DND-41 (cell line): ENCODE data around the gene CPNE1.

Experiments
- ATAC-seq: fragments of 200-7000 bp; cut with Tn5 transposase; 3 replicates; pipeline ENCODE4 v1.9.1; 2021; ENCODE audit warnings: low read depth; ENCODE audit not compliant: insufficient read depth
- DNase-seq: peaks from one replicate; pipeline ENCODE4 v3.0.0-alpha.2; 2020
- H2AFZ ChIP-seq: 2 replicates; pipeline ENCODE4 v1.6.0; 2012; ENCODE audit warnings: low read depth, low read length
- H3K27ac ChIP-seq: 2 replicates; pipeline ENCODE4 v1.5.1; 2012; ENCODE audit warnings: low read length, inconsistent platforms
- H3K27me3 ChIP-seq: fragments of 200-600 bp; sonication (generic); 2 replicates; pipeline ENCODE4 v1.6.0; 2012; ENCODE audit warnings: low read length, mild to moderate bottlenecking, inconsistent platforms; ENCODE audit not compliant: insufficient read depth, poor library complexity
- H3K36me3 ChIP-seq: 2 replicates; pipeline ENCODE4 v1.5.1; 2012; ENCODE audit warnings: low read length, inconsistent platforms; ENCODE audit not compliant: insufficient read depth
- H3K4me1 ChIP-seq: 2 replicates; pipeline ENCODE4 v1.5.1; 2012; ENCODE audit warnings: mild to moderate bottlenecking, low read length; ENCODE audit not compliant: insufficient read depth
- H3K4me2 ChIP-seq: 2 replicates; pipeline ENCODE4 v1.6.0; 2012; ENCODE audit warnings: mild to moderate bottlenecking, moderate library complexity, low read length, inconsistent platforms; ENCODE audit not compliant: insufficient read depth
- H3K4me3 ChIP-seq, 2 experiments: fragments of 200-600 bp in 1 of 2; shearing (Covaris generic) in 1 of 2; 2 replicates each; pipeline ENCODE4 v1.5.1; 2012 to 2016; ENCODE audit warnings: inconsistent platforms in 2 of 2, low read length in 2 of 2, mild to moderate bottlenecking in 2 of 2, low read depth in 1 of 2, moderate library complexity in 1 of 2
- H3K79me2 ChIP-seq: 2 replicates; pipeline ENCODE4 v1.6.0; 2012; ENCODE audit warnings: low read length, inconsistent platforms; ENCODE audit not compliant: insufficient read depth
- H3K9ac ChIP-seq: 2 replicates; pipeline ENCODE4 v1.6.0; 2012; ENCODE audit warnings: low read depth, mild to moderate bottlenecking, inconsistent platforms, low read length, moderate library complexity
- H3K9me3 ChIP-seq: 2 replicates; pipeline ENCODE4 v1.5.1; 2012; ENCODE audit warnings: low read length, moderate library complexity, mild to moderate bottlenecking, inconsistent platforms; ENCODE audit not compliant: insufficient read depth, severe bottlenecking
- H4K20me1 ChIP-seq: 2 replicates; pipeline ENCODE4 v1.6.0; 2012; ENCODE audit warnings: low read length; ENCODE audit not compliant: insufficient read depth
- EZH2 ChIP-seq: IDR thresholded peaks from 3 replicates; pipeline ENCODE4 v1.6.1; 2012; ENCODE audit warnings: borderline replicate concordance, low read depth, mild to moderate bottlenecking, moderate library complexity, low read length, inconsistent platforms; ENCODE audit not compliant: severe bottlenecking
- TF ChIP-seq, protein P1 (sequence below): IDR thresholded peaks from 2 replicates; pipeline ENCODE4 v1.5.1; 2012; ENCODE audit warnings: borderline replicate concordance, low read length, moderate library complexity, mild to moderate bottlenecking; ENCODE audit not compliant: poor library complexity, severe bottlenecking; ENCODE audit errors: extremely low read depth

CPNE1 gene

DNA sequence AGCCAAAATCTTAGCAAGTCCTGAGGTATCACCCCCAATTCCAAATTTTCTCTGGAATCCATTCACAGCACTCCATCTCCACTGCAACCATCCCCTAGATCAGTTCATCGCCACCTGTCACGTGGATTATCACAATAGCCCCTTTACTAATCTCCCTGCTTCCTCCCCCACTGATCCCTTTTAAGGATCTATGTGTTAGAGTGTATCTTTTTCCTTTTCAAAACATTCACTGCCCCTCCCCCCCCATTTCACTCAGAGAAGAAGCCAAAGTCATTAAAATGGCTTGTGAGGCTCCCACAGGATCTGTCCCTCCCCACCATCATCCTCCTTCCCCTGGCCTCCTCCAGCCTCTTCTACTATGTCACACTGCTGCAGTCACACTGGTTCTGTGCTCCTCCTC is 67.5 kb downstream of the CPNE1 start:
- ATAC-seq (no peak), DNase-seq (no peak)
- no peak overlapping the region for H3K4me2 ChIP-seq
- TF ChIP-seq EZH2: no peak
- TF ChIP-seq, protein P1, sequence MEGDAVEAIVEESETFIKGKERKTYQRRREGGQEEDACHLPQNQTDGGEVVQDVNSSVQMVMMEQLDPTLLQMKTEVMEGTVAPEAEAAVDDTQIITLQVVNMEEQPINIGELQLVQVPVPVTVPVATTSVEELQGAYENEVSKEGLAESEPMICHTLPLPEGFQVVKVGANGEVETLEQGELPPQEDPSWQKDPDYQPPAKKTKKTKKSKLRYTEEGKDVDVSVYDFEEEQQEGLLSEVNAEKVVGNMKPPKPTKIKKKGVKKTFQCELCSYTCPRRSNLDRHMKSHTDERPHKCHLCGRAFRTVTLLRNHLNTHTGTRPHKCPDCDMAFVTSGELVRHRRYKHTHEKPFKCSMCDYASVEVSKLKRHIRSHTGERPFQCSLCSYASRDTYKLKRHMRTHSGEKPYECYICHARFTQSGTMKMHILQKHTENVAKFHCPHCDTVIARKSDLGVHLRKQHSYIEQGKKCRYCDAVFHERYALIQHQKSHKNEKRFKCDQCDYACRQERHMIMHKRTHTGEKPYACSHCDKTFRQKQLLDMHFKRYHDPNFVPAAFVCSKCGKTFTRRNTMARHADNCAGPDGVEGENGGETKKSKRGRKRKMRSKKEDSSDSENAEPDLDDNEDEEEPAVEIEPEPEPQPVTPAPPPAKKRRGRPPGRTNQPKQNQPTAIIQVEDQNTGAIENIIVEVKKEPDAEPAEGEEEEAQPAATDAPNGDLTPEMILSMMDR: no peak
- peaks cover 8% of the 10 kb centered on the region for H3K4me1 ChIP-seq
- H4K20me1 ChIP-seq: no peaks in the 10 kb centered on the region; the same call in 1 of the 2 replicates
- H2AFZ ChIP-seq: no peak overlapping the region
- H3K9me3 ChIP-seq: no peaks in the 10 kb centered on the region
- no peak overlapping the region for H3K4me3 ChIP-seq
- H3K9ac ChIP-seq: no peak overlapping the region
- H3K27ac ChIP-seq: no peak overlapping the region
- no peaks in the 10 kb centered on the region for H3K79me2 ChIP-seq
- no peaks in the 10 kb centered on the region for H3K36me3 ChIP-seq
- no peaks in the 10 kb centered on the region for H3K27me3 ChIP-seq

DNA sequence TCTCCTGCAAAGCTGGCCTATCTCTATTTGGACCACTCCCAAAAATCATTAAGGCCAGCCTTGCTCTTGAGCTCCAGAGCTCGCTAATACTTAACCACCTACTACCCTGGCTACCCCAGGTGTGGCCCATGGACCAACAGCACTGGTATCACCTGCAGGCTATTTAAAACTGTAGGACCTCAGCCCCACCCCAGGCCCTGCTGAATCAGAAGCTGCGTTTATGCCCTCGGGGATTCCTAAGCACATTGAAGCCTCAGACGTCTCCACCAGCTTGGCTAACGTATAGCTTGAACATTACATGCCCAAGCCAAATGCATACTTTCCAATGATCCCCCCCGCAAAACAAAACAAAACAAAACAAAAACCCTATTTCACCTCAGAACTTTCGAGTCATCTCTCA is 68.8 kb downstream of the CPNE1 start:
- H3K27ac ChIP-seq: no peak overlapping the region
- H3K4me1 ChIP-seq: peaks cover 12% of the 10 kb centered on the region
- no peak overlapping the region for H3K9ac ChIP-seq
- no peak overlapping the region for H3K4me3 ChIP-seq
- no peaks in the 10 kb centered on the region for H3K79me2 ChIP-seq
- no peaks in the 10 kb centered on the region for H3K9me3 ChIP-seq
- H2AFZ ChIP-seq: no peak overlapping the region
- no peak for DNase-seq
- H3K27me3 ChIP-seq: no peaks in the 10 kb centered on the region
- no peak overlapping the region for H3K4me2 ChIP-seq
- no peak for TF ChIP-seq EZH2
- no peak for ATAC-seq
- H4K20me1 ChIP-seq: no peaks in the 10 kb centered on the region; the same call in 1 of the 2 replicates
- no peaks in the 10 kb centered on the region for H3K36me3 ChIP-seq

- Histone ChIP-seq H2AFZ (no peak overlapping the region), H3K79me2 (no peaks in the 10 kb centered on the region), H3K36me3 (no peaks in the 10 kb centered on the region), H4K20me1 (no peaks in the 10 kb centered on the region; the same call in 1 of the 2 replicates), H3K27ac (no peak overlapping the region), H3K4me1 (peaks cover 12% of the 10 kb centered on the region), H3K9ac (no peak overlapping the region), H3K4me2 (no peak overlapping the region), H3K9me3 (no peaks in the 10 kb centered on the region), H3K4me3 (no peak overlapping the region), H3K27me3 (no peaks in the 10 kb centered on the region)
- no peak for ATAC-seq
- no peak for DNase-seq
- TF ChIP-seq, protein P1: no peak
- no peak for TF ChIP-seq EZH2
These were observed 69.2 kb downstream of the CPNE1 start for GRCh38 chr20:35595456-35595855.

DNA sequence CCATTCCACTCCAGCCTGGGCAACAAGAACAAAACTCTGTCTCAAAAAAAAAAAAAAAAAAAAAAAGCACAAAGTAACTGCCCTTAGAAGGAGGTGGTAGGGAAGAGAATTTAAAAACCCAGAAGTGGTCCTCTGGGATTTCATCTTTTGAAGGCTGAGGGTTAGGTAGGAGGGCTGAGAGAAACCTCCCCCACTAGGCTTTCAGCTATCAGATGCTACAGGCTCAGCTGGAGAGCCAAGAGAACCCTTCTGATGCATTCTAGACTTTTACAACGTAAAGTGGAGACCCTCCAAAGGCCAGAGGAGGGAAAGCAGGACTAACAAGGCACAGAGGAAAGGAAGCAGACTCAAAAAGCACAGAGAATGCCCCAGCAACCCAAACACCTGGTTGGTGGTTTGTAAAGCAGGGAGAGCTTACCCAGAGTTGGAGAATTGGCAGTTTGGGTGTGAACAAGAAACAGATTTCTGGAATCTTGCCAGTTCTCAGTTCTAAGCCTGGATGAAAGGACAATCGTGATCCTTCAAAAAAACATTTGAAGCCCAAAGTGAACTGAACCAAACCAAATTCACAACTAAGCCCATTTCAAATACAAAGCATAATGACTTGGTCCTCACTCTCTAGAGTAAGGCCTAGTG is 72.2 kb downstream of the CPNE1 start:
- Histone ChIP-seq H3K4me3 (no peak overlapping the region), H3K27me3 (no peaks in the 10 kb centered on the region), H3K4me2 (no peak overlapping the region), H3K79me2 (no peaks in the 10 kb centered on the region), H2AFZ (no peak overlapping the region), H4K20me1 (no peaks in the 10 kb centered on the region), H3K36me3 (no peaks in the 10 kb centered on the region), H3K27ac (no peak overlapping the region), H3K9me3 (no peaks in the 10 kb centered on the region), H3K9ac (no peak overlapping the region), H3K4me1 (peaks cover 12% of the 10 kb centered on the region)
- TF ChIP-seq EZH2: no peak
- TF ChIP-seq, protein P1: no peak
- ATAC-seq (peak; percentile 79), DNase-seq (peak; percentile 39)
